GM18499 (cell line): ENCODE data around the gene BPIFB6.
"Not testable (repeated sequence)": the region's sequence is repeated elsewhere in the genome, so short reads cannot be mapped to it uniquely, and the experiment has no call there.

Experiments
- ATAC-seq: cut with Tn5 transposase; IDR thresholded peaks from one replicate; pipeline ENCODE4 v1.9.1; 2021; ENCODE audit warnings: moderate number of reproducible peaks; ENCODE audit not compliant: insufficient read depth, unreplicated experiment

Gene BPIFB6

GRCh38 chr20:33027769-33028751, 3.4 kb upstream of the BPIFB6 start:
- no peak for ATAC-seq

- ATAC-seq = no peak
These were observed 2.6 kb upstream of the BPIFB6 start for GRCh38 chr20:33028875-33029274.

GRCh38 chr20:33030076-33030475, 1.4 kb upstream of the BPIFB6 start:
- ATAC-seq = no peak

GRCh38 chr20:33030569-33030968, 879 bp upstream of the BPIFB6 start:
- ATAC-seq = no peak

GRCh38 chr20:33032555-33032954, 1.1 kb downstream of the BPIFB6 start:
- no peak for ATAC-seq

- ATAC-seq = no peak
These were observed 1.9 kb downstream of the BPIFB6 start for GRCh38 chr20:33033381-33033780.

- no peak for ATAC-seq
These were observed 2.7 kb downstream of the BPIFB6 start for GRCh38 chr20:33034115-33034514.

GRCh38 chr20:33034901-33035492, 3.5 kb downstream of the BPIFB6 start:
- no peak for ATAC-seq

- no peak for ATAC-seq
These were observed 6.0 kb downstream of the BPIFB6 start for GRCh38 chr20:33037456-33037855.

GRCh38 chr20:33038243-33038642, 6.8 kb downstream of the BPIFB6 start:
- no peak for ATAC-seq

- ATAC-seq = no peak
These were observed 11.0 kb downstream of the BPIFB6 start for GRCh38 chr20:33042430-33042829.

- ATAC-seq = no peak
These were observed 11.7 kb downstream of the BPIFB6 start for GRCh38 chr20:33042983-33043730.

GRCh38 chr20:33043731-33044181, 12.3 kb downstream of the BPIFB6 start:
- ATAC-seq = no peak

- not testable (repeated sequence) for ATAC-seq
These were observed 13.8 kb downstream of the BPIFB6 start for GRCh38 chr20:33045129-33045721.

- ATAC-seq = no peak
These were observed 15.0 kb downstream of the BPIFB6 start for GRCh38 chr20:33046412-33046811.

- ATAC-seq = no peak
These were observed 19.9 kb downstream of the BPIFB6 start for GRCh38 chr20:33051333-33051732.

- ATAC-seq = no peak
These were observed 22.1 kb downstream of the BPIFB6 start, which contains the start of gene BPIFB3 for GRCh38 chr20:33053291-33054106. Gene BPIFB3 (plus strand): TSS chr20:33053903. CDS start chr20:33055436, 1,533 bp downstream.

GRCh38 chr20:33054381-33054780, 22.9 kb downstream of the BPIFB6 start:
- ATAC-seq = no peak

- no peak for ATAC-seq
These were observed 23.3 kb downstream of the BPIFB6 start for GRCh38 chr20:33054791-33055190.
